NCI-H1105 (cell line): ENCODE data around the gene ATG101.
A peak's percentile ranks its signal among the peaks of the same experiment; 100 is the strongest.

ENCODE experiments used
- DNase-seq: peaks from one replicate; lab custom pipeline; 2025; lab: John Stamatoyannopoulos, UW

Gene ATG101

GRCh38 chr12:52058631-52059361 is 11.0 kb upstream of the ATG101 start:
- peak; percentile 21 for DNase-seq

- no peak for DNase-seq
Measured at GRCh38 chr12:52059582-52060497, 9.9 kb upstream of the ATG101 start.

DNA sequence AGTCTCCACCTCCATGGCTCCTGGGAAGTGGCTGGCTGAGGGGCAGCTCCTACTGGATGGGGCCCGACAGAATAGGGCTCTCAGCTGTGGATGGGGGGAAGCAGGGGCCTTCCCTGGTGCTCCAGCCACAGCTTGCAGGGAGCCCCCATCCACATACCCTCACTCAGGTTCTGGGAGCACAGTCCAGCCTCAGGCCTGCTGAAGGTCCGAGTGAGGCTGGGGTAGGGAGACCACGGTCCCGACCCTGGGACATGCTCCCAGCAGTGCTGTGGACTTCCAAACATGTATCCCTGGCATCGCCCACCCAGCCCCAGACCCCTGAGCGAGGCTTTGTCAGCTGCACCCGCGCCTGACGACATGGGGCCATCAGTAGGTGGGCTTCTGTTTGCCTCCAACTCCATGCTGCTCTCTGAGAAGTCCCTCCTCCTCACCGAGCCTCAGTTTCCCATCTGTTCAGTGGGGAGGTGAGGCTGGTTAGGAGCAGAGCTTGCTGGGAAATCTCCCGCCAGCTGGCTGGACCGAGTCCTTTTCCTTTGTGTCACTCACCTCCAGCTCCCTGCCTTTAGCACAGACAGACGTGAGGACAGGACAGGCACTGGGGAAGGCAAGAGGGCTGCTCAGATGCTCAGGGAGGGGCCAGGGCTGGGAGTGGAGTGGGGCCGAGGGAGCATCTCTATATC is 9.1 kb upstream of the ATG101 start:
- DNase-seq, result no peak

GRCh38 chr12:52061470-52062166 is 8.2 kb upstream of the ATG101 start:
- no peak for DNase-seq

GRCh38 chr12:52062167-52063081 is 7.4 kb upstream of the ATG101 start:
- DNase-seq, result no peak

DNA sequence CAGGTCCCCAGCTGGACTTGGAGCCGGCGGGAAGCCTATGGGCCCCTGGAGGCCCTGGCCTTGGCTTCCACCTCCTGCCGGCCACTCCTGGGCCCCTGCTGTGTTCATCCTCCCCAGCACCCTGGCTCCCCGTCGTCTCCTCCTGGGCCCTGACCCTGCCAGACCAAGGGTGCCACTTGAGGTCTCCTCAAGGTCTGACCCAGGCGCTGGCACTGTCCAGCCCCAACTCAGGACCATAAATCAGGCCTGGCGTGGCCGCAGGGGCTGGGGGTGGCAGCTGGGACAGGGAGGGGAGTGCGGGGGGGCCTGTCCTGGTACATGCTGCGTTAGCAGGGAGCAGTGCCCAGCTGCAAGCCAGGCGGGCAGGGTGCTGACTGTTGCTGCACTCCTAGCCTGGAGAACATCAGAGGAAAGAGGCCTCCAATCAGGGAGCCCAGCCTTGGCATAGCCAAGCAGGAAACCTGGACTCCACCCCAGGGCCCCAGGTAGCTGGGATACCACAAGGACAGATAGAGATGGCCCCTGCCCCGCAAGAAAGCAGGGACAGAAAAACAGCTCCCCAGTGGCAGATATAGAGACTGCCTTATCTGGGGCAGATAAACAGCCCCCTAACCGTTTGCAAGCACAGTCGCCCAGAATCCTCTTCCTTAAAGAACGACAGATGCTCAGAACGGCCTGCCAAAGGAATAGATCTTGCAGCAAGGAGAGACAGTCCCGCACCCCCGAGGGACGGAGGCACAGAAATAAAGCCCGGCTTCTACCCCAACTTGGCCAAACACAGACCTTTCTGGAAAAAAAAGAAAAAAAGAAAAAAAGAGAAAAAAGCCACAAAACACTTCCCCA is 6.5 kb upstream of the ATG101 start:
- no peak for DNase-seq

GRCh38 chr12:52063981-52064649 is 5.7 kb upstream of the ATG101 start:
- DNase-seq, result no peak

DNA sequence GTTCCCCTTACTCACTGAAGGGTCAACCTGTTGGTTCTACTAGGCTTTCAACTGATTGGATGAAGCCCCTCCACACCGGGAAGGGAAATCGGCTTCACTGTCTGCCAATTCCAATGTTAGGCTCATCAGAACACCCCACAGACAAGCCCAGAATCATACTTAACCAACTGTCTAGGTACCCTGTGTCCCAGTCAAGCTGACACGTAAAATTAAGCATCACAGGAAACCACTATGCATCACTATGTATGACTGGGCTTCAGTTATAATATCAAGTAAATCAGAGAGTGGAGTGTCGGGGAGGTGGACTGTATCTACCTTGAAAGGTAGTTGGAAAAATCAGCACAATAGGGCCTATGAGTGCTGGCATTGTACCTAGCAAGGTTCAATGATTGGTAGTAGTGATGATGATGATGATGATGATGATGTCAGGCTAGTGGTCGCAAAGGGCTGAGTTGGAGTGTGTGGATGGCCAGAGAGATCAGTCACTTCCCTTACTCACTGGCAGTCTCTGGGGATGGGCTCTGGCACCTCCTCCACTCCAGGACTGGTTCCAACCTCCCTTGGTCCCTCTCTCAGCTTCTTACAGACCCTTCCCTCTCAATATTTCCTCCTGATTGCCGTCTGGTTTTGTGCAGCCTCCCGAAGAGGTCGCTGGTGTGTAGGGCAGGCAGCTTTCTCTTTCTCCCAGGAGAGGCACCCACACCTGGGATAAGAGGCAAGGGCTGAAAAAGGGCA is 3.3 kb upstream of the ATG101 start:
- no peak for DNase-seq

DNA sequence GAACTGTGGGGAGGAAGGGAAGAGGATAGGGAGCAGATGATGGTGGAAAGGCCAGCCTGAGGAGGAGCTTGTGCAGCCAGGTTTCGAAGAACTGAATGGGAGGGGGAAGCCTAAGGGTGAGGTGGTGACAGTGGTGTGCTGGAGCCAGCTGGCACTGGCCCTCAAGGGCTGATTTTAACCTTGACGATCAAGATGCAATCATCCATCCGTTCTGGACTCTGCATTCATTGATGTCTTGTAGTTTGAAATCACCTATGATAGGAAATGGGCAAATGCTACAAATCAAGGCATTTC is 2.8 kb upstream of the ATG101 start:
- DNase-seq, result no peak

- DNase-seq, result no peak
Measured at GRCh38 chr12:52070185-52070925, 577 bp downstream of the ATG101 start.

DNA sequence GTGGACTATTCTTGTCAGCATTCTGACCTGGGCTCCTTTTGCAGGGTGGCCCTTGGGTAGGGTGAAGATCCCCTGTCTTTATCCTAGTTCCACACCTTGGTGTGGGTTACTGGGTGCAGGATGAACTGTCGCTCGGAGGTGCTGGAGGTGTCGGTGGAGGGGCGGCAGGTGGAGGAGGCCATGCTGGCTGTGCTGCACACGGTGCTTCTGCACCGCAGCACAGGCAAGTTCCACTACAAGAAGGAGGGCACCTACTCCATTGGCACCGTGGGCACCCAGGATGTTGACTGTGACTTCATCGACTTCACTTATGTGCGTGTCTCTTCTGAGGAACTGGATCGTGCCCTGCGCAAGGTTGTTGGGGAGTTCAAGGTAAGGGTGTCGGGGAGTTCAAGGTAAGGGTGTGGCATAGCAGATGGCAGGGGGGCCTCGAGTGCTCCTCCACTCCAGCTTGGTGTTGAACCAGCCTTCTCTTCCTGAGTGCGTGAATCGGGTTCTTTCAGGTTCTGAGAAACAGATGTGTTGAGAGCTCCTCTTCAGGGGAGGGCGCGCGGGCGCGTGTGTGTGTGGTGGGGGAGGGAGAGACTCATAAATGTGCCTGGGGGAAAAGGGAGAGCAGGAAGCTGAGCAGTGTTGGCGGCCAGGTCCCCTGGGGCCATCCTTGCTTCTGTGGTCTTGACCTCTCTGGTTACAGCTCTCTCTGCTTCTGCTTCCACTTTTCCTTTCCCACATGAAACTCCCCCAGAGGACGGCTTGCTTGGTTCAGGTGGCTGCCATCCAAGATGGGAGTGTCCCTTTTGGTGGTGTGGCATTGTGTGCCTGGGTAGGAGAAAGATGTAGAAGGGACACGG is 4.0 kb downstream of the ATG101 start:
- DNase-seq, result no peak

DNA sequence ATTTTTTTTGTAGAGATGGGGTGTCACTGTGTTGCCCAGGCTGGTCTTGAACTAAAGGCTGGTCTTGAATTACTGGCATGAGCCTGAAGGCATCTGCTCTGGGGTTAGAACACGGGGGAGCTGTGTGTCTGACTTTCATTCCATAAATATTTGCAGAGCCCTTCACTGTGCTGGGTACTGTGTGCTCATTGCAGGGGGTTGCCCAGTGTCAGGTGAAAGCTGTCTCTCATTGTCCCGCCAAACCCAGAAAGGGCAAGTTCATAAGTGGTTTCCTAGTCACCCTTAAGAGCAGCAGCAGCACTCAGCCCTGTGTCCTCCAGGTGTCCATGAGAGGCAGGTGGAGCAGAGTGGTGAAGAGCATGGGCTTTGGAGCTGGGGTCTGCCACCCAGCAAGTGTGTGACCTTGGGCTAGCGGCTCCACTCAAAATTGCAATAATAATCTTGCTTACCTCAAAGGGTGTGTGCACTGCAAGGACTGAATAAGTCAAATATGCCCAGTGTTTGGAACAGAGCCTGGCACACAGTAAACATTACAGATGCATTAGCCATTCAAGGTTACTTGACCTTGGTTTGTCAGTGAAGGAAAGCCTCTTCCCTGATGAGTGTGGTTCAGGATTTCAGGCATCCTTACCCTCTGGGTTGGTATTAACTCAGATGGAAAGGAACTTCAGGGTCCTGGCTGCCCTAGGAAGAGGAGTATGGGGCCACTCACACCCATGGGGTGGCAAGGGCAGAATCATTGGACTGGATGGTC is 5.4 kb downstream of the ATG101 start:
- DNase-seq, result no peak

DNA sequence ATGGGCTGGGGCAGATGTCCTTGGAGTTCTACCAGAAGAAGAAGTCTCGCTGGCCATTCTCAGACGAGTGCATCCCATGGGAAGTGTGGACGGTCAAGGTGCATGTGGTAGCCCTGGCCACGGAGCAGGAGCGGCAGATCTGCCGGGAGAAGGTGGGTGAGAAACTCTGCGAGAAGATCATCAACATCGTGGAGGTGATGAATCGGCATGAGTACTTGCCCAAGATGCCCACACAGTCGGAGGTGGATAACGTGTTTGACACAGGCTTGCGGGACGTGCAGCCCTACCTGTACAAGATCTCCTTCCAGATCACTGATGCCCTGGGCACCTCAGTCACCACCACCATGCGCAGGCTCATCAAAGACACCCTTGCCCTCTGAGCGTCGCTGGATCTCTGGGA is 7.0 kb downstream of the ATG101 start:
- no peak for DNase-seq

DNA sequence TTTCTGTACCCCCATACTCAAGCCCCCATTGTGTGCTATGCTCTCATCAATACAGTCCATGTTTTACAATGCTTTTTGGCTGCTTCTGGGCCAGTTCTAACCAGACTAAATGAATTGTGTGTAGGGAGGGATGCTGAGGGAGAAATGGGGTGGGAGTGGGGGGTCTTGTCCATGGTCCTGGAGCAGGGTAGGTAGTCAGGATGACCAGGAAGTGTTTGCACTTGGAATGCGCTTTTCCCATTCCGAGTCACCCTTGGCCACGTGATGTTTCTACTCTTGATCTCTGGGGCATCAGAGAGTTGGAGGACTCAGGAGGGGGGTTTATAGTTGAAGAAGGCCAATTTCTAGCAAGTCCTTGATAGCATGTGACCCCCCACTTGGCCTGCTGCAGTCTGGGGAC is 8.5 kb downstream of the ATG101 start:
- DNase-seq, result no peak

- no peak for DNase-seq
Measured at GRCh38 chr12:52079576-52080402, 10.0 kb downstream of the ATG101 start, which contains the start of gene SMIM41. Gene SMIM41, plus strand, starts transcription at chr12:52079704. Its CDS starts 76 bp downstream, at chr12:52079780.
